Neural cell (in vitro differentiated cells): ENCODE measurements around the gene NFASC. TPM values are rescaled to one million over a fixed set of nuclear protein-coding genes. Genes with fewer than 3 reads are reported as not detected.
A peak's percentile ranks its signal among the peaks of the same experiment; 100 is the strongest.

Experiments
- H2AFZ ChIP-seq: fragments of 200-600, 300-800 bp; sonication (generic), shearing (Covaris generic); 2 replicates; pipeline ENCODE4 v1.6.0; 2014; ENCODE audit warnings: low read depth, mild to moderate bottlenecking, antibody characterized with exemption, low read length, moderate library complexity
- H3F3A ChIP-seq: fragments of 200-600 bp; shearing (Covaris generic); 2 replicates; pipeline ENCODE4 v1.6.1; 2016; ENCODE audit warnings: mild to moderate bottlenecking, moderate library complexity, mixed read lengths, antibody characterized with exemption, low read length; ENCODE audit not compliant: insufficient read depth, poor library complexity, severe bottlenecking
- H3K27ac ChIP-seq: fragments of 200-600, 300-800 bp; sonication (generic), shearing (Covaris generic); 2 replicates; pipeline ENCODE4 v1.5.1; 2014; ENCODE audit warnings: mild to moderate bottlenecking, low read length, moderate library complexity
- H3K27me3 ChIP-seq: fragments of 300-800, 200-600 bp; sonication (generic), shearing (Covaris generic); 2 replicates; pipeline ENCODE4 v1.6.0; 2014; ENCODE audit warnings: mild to moderate bottlenecking, low read depth, low read length, moderate library complexity; ENCODE audit not compliant: insufficient read depth
- H3K36me3 ChIP-seq: fragments of 300-800, 200-600 bp; sonication (generic), shearing (Covaris generic); 2 replicates; pipeline ENCODE4 v1.5.1; 2014; ENCODE audit warnings: mild to moderate bottlenecking, antibody characterized with exemption, low read length, moderate library complexity; ENCODE audit not compliant: insufficient read depth
- H3K4me2 ChIP-seq: fragments of 300-800, 200-600 bp; sonication (generic), shearing (Covaris generic); 2 replicates; pipeline ENCODE4 v1.6.0; 2014; ENCODE audit warnings: mild to moderate bottlenecking, low read length
- H3K4me3 ChIP-seq: fragments of 300-800, 200-600 bp; sonication (generic), shearing (Covaris generic); 2 replicates; pipeline ENCODE4 v1.5.1; 2014; ENCODE audit warnings: mild to moderate bottlenecking, low read length, moderate library complexity
- H3K79me2 ChIP-seq: fragments of 200-600 bp; shearing (Covaris generic); replicated peaks from 2 replicates; pipeline ENCODE4 v1.6.0; 2014; ENCODE audit warnings: mild to moderate bottlenecking, low read length, moderate library complexity; ENCODE audit not compliant: insufficient read depth
- H3K9ac ChIP-seq: fragments of 300-800, 200-600 bp; sonication (generic), shearing (Covaris generic); 2 replicates; pipeline ENCODE4 v1.6.1; 2016; ENCODE audit warnings: mild to moderate bottlenecking, low read length, mixed read lengths
- H3K9me2 ChIP-seq: fragments of 200-600 bp; shearing (Covaris generic); 2 replicates; pipeline ENCODE4 v1.6.1; 2016; ENCODE audit warnings: mild to moderate bottlenecking, low read length, mixed read lengths; ENCODE audit not compliant: insufficient read depth
- H3K9me3 ChIP-seq: fragments of 200-600, 300-800 bp; sonication (generic), shearing (Covaris generic); 2 replicates; pipeline ENCODE4 v1.6.1; 2016; ENCODE audit warnings: mild to moderate bottlenecking, mixed run types, low read length, moderate library complexity, mixed read lengths
- H4K20me1 ChIP-seq: fragments of 200-600 bp; shearing (Covaris generic); 2 replicates; pipeline ENCODE4 v1.6.1; 2016; ENCODE audit warnings: mild to moderate bottlenecking, mixed run types; ENCODE audit not compliant: insufficient read depth
- CTCF ChIP-seq: fragments of 450-650 bp; IDR thresholded peaks from 2 replicates; pipeline ENCODE4 v1.5.1; 2014; ENCODE audit warnings: antibody characterized with exemption, mild to moderate bottlenecking, moderate library complexity; ENCODE audit not compliant: poor library complexity, severe bottlenecking
- EP300 ChIP-seq: fragments of 450-650 bp; conservative IDR thresholded peaks from 2 replicates; pipeline ENCODE4 v1.6.1; 2014; ENCODE audit warnings: antibody characterized with exemption, mild to moderate bottlenecking, moderate library complexity; ENCODE audit not compliant: poor library complexity, severe bottlenecking
- EZH2 ChIP-seq: fragments of 200-600, 300-800 bp; shearing (Covaris generic), sonication (generic); IDR thresholded peaks from 2 replicates; pipeline ENCODE4 v1.6.1; 2014; ENCODE audit warnings: antibody characterized with exemption, low read length, borderline replicate concordance, mild to moderate bottlenecking; ENCODE audit not compliant: insufficient read depth, poor library complexity, severe bottlenecking
- MXI1 ChIP-seq: fragments of 450-650 bp; conservative IDR thresholded peaks from 2 replicates; pipeline ENCODE4 v1.6.1; 2014; ENCODE audit warnings: antibody characterized with exemption, mild to moderate bottlenecking; ENCODE audit not compliant: poor library complexity, severe bottlenecking
- POLR2AphosphoS5 ChIP-seq: IDR thresholded peaks from 2 replicates; pipeline ENCODE4 v1.6.1; 2012
- RAD21 ChIP-seq: fragments of 450-650 bp; conservative IDR thresholded peaks from 2 replicates; pipeline ENCODE4 v1.6.1; 2014; ENCODE audit warnings: antibody characterized with exemption, mild to moderate bottlenecking, moderate library complexity
- SMC3 ChIP-seq: fragments of 450-650 bp; conservative IDR thresholded peaks from 2 replicates; pipeline ENCODE4 v1.6.1; 2014; ENCODE audit warnings: antibody characterized with exemption, mild to moderate bottlenecking, moderate library complexity; ENCODE audit not compliant: poor library complexity
- TAF1 ChIP-seq: IDR thresholded peaks from 2 replicates; pipeline ENCODE4 v1.6.1; 2012; ENCODE audit warnings: low read depth
- polyA plus RNA-seq: library from polyadenylated mRNA; depleted of rRNA; stranded (reverse); fragments of >200 nt; gene quantifications from 2 replicates; pipeline ENCODE4 v1.2.3, GENCODE V29; 2014
- TF ChIP-seq, protein P1 (sequence below): IDR thresholded peaks from 2 replicates; pipeline ENCODE4 v1.6.1; 2012; ENCODE audit warnings: borderline replicate concordance

The NFASC gene
- polyA plus RNA-seq, 1 donor from 2014 or later = 23.9 TPM

DNA sequence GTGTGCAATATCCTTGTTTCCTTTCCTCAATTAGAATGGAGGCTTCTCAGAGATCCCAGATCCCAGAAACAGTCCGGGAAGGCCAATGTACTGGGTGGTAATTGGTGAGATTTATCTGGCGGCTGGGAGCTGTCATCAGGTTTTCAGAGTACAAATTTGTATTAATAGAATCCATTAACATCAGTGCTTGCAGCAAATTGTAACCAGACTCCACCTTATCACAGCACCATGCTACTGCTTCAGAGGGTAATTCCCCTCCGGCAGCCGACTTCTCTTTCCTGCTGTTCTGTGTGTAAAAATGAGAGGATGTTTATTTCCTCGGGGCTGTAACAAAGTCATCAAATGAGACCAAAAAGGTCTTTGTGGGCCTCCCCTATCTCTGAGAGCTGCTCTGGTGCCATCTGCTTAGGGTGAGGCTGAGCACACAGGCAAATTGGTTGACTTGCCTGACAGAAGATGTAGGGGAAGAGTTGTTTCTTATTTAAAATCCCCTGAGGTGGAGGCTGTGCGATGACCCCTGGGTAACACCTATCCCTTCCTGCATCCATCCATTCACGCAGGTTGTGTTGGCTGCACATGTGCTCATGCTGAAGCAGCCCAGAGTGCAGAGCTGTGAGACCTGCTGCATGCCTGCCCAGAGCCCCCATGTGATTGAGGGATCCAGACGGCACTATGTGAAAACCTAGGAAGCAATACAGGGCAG, 19.2 kb downstream of the NFASC start:
- H3K79me2 ChIP-seq = peaks cover 11% of the 10 kb centered on the region
- H3K9me2 ChIP-seq = no peaks in the 10 kb centered on the region
- peak overlapping the region; percentile 49 for H3K4me3 ChIP-seq
- TF ChIP-seq, protein P1, sequence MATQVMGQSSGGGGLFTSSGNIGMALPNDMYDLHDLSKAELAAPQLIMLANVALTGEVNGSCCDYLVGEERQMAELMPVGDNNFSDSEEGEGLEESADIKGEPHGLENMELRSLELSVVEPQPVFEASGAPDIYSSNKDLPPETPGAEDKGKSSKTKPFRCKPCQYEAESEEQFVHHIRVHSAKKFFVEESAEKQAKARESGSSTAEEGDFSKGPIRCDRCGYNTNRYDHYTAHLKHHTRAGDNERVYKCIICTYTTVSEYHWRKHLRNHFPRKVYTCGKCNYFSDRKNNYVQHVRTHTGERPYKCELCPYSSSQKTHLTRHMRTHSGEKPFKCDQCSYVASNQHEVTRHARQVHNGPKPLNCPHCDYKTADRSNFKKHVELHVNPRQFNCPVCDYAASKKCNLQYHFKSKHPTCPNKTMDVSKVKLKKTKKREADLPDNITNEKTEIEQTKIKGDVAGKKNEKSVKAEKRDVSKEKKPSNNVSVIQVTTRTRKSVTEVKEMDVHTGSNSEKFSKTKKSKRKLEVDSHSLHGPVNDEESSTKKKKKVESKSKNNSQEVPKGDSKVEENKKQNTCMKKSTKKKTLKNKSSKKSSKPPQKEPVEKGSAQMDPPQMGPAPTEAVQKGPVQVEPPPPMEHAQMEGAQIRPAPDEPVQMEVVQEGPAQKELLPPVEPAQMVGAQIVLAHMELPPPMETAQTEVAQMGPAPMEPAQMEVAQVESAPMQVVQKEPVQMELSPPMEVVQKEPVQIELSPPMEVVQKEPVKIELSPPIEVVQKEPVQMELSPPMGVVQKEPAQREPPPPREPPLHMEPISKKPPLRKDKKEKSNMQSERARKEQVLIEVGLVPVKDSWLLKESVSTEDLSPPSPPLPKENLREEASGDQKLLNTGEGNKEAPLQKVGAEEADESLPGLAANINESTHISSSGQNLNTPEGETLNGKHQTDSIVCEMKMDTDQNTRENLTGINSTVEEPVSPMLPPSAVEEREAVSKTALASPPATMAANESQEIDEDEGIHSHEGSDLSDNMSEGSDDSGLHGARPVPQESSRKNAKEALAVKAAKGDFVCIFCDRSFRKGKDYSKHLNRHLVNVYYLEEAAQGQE = peak; percentile 81
- TF ChIP-seq EZH2 = no peak
- TF ChIP-seq EP300 = no peak
- TF ChIP-seq POLR2AphosphoS5 = no peak
- no peak for TF ChIP-seq TAF1
- TF ChIP-seq RAD21 = no peak
- no peak for TF ChIP-seq CTCF
- no peaks in the 10 kb centered on the region for H4K20me1 ChIP-seq
- H3F3A ChIP-seq = peaks cover 6% of the 10 kb centered on the region
- no peaks in the 10 kb centered on the region for H3K36me3 ChIP-seq
- H3K4me2 ChIP-seq = peak overlapping the region; percentile 45
- H3K27ac ChIP-seq = peak overlapping the region; percentile 64
- peak overlapping the region; percentile 11 for H3K9ac ChIP-seq
- no peak overlapping the region for H2AFZ ChIP-seq
- no peaks in the 10 kb centered on the region for H3K9me3 ChIP-seq
- H3K27me3 ChIP-seq = no peaks in the 10 kb centered on the region

GRCh38 chr1:204891860-204892259, 21.2 kb downstream of the NFASC start:
- H3K36me3 ChIP-seq = no peaks in the 10 kb centered on the region
- no peak overlapping the region for H3K4me3 ChIP-seq
- H3K79me2 ChIP-seq = peaks cover 11% of the 10 kb centered on the region
- no peaks in the 10 kb centered on the region for H3K9me2 ChIP-seq
- no peaks in the 10 kb centered on the region for H3K27me3 ChIP-seq
- H3K9ac ChIP-seq = no peak overlapping the region
- peaks cover 6% of the 10 kb centered on the region for H3F3A ChIP-seq
- H3K9me3 ChIP-seq = no peaks in the 10 kb centered on the region
- H3K4me2 ChIP-seq = no peak overlapping the region
- H3K27ac ChIP-seq = no peak overlapping the region
- TF ChIP-seq RAD21 (no peak), SMC3 (no peak)
- no peak overlapping the region for H2AFZ ChIP-seq
- no peaks in the 10 kb centered on the region for H4K20me1 ChIP-seq

- H3K9me3 ChIP-seq = no peaks in the 10 kb centered on the region
- H3K27me3 ChIP-seq = no peaks in the 10 kb centered on the region
- H3K27ac ChIP-seq = no peak overlapping the region
- peaks cover 6% of the 10 kb centered on the region for H3K79me2 ChIP-seq
- H3K4me2 ChIP-seq = no peak overlapping the region
- H3F3A ChIP-seq = peaks cover 6% of the 10 kb centered on the region
- H3K9me2 ChIP-seq = no peaks in the 10 kb centered on the region
- no peak overlapping the region for H3K4me3 ChIP-seq
- no peak for TF ChIP-seq TAF1
- TF ChIP-seq CTCF = no peak
- TF ChIP-seq MXI1 = no peak
- no peak for TF ChIP-seq EP300
- no peak for TF ChIP-seq EZH2
- TF ChIP-seq, protein P1 = no peak
- TF ChIP-seq POLR2AphosphoS5 = no peak
- no peak for TF ChIP-seq RAD21
- no peak for TF ChIP-seq SMC3
- H2AFZ ChIP-seq = no peak overlapping the region
- H3K36me3 ChIP-seq = no peaks in the 10 kb centered on the region
- no peaks in the 10 kb centered on the region for H4K20me1 ChIP-seq
- H3K9ac ChIP-seq = no peak overlapping the region
Measured at GRCh38 chr1:204894031-204894430, 23.4 kb downstream of the NFASC start.
